Jurkat, Clone E6-1 (cell line): ENCODE data around the gene TPSD1.

Experiments used
- DNase-seq: peaks from one replicate; pipeline ENCODE4 v3.0.0-alpha.2; 2011; ENCODE audit warnings: low read depth, low spot score
- H3K4me3 ChIP-seq: 2 replicates; pipeline ENCODE4 v1.5.1; 2011; ENCODE audit warnings: mild to moderate bottlenecking, low read length, control low read depth, moderate library complexity

TPSD1 gene

GRCh38 chr16:1275791-1276579, 20.1 kb downstream of the TPSD1 start:
- no peak for DNase-seq
- no peak overlapping the region for H3K4me3 ChIP-seq

DNA sequence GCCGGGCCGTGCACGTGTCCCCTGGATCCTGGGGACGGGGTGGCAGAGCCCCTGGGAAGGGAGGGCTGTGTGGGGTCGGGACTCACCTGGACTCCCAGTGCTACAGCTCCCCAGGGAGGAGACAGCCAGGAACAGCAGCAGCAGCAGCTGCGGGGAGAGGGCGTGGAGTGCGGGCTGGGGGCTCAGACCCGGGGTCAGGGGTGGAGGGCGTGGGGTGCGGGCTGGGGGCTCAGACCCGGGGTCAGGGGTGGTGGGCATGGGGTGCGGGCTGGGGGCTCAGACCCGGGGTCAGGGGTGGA, 20.7 kb downstream of the TPSD1 start:
- DNase-seq: no peak
- H3K4me3 ChIP-seq: no peak overlapping the region

- no peak for DNase-seq
- H3K4me3 ChIP-seq: no peak overlapping the region
These were observed 21.3 kb downstream of the TPSD1 start for GRCh38 chr16:1277151-1277598.

GRCh38 chr16:1277617-1278282, 21.9 kb downstream of the TPSD1 start:
- no peak for DNase-seq
- no peak overlapping the region for H3K4me3 ChIP-seq

DNA sequence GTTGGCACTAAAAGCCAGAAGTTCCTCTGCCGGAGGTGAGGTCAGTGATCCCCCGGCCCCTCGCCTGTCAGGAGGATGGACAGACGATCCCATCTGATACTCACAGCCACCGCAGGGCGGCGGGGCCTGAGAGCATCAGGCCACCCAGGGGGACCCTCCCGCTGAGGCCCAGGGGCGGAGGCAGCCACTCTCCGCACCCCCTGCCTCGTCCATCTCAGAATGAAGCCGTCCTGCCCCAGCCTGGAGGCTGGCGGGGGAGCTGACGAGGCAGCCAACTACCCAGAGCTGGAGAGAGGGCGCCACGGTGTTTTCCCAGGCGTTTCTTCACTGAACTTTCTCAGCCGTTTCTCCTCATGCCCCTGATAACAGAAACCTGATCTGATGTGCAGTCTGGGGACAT, 22.6 kb downstream of the TPSD1 start:
- no peak overlapping the region for H3K4me3 ChIP-seq
- no peak for DNase-seq

- DNase-seq: no peak
- H3K4me3 ChIP-seq: no peak overlapping the region
These were observed 23.4 kb downstream of the TPSD1 start for GRCh38 chr16:1279081-1279944.

DNA sequence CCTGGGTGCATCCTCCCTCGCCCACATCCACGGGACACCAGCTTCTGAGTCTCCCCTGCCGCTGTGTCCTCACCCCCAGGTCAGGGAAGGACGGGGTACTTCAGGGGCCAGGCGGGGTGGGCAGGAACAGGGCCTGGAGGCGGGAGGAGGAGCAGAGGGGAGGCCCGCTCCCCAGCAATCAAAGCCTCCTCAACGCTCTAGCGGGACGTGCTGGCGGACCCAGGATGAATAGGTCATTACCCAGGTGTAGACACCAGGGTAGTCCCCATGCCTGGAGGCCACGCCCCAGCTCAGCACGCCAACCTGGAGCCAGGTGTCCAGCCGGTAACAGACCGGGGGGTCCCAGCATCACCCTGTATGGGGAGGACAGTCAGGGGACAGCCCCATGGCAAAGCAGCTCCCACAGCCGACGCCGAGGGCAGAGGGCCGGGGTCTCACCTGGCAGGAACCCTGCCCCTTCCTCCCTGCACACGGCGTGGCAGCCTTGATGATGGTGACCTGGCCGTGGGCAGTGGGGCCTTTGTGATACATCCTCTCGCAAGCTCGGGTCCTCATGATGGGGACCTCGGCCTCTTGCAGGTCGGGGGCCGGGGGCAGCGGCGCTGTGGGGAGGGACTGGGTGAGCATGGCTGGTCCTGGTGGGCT, 24.2 kb downstream of the TPSD1 start:
- no peak for DNase-seq
- no peak overlapping the region for H3K4me3 ChIP-seq

- no peak for DNase-seq
- no peak overlapping the region for H3K4me3 ChIP-seq
These were observed 24.9 kb downstream of the TPSD1 start for GRCh38 chr16:1280783-1281182.

DNA sequence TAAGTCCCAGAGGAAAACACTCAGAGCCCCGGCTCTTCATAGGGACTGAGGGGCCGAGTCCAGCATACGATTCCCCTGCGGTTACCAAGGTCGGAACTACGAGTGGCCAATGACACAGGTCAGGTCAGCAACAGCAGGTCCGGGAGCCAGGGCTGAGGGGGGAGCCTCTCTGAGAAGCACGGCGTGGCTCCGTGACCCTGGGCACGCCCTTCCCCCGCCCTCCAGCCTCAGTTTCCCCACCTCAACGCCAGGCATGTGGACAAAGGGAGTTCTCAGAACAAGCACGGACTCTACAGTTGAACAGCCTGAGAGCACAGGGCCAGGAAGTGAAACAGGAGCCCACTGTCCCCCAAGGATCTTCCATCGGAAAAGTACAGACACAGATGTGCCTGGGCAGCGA, 25.6 kb downstream of the TPSD1 start:
- H3K4me3 ChIP-seq: no peak overlapping the region
- no peak for DNase-seq

GRCh38 chr16:1282324-1282973, 26.6 kb downstream of the TPSD1 start:
- H3K4me3 ChIP-seq: no peak overlapping the region
- no peak for DNase-seq

- DNase-seq: no peak
These were observed 27.4 kb downstream of the TPSD1 start for GRCh38 chr16:1283296-1283695.

GRCh38 chr16:1283996-1284616, 28.2 kb downstream of the TPSD1 start:
- no peak overlapping the region for H3K4me3 ChIP-seq

More at GRCh38 chr16:1283296-1283695, 27.4 kb downstream of the TPSD1 start:
- H3K4me3 ChIP-seq: no peak overlapping the region

DNA sequence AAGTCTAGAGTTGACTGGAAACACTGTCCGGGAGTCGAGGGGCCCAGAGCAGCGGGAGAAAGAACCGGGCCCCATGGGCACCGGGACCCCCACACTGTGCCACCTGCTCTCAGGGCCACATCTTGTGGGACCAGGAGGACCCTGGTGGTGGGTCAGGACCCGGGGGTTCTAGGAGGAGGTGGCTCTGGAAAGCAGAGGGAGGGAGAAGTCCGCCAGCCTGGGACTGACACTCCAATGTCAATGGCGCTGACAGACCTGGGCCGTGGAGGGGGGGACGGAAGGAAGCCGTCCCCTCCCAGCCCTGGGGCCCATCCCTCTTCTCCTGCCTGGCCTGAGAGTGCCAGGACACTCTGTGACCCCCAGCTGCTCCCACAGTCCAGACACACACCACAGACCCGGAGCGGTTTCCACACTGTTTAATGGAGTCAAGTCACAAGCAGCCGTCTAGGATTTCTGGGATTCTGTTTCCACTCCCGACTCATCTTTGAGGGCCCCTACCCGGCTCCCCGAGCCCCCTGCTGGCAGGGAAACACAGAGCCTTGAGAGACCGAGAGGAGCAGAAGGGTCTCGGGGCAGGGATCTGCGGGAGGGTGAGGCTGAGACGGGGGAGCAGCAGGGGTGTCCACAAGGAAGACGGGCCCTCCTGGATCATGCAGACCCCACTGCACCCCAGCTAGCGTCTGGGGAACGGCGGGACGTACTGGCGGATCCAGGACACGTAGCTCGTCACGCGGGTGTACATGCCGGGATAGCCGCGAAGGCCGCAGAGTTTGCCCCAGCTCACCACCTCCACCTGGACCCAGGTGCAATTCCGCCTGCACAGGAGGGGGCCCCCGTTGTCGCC, 30.0 kb downstream of the TPSD1 start:
- H3K4me3 ChIP-seq: no peak overlapping the region
- no peak for DNase-seq

More at GRCh38 chr16:1283996-1284616, 28.2 kb downstream of the TPSD1 start:
- no peak for DNase-seq

- DNase-seq: no peak
These were observed 30.7 kb downstream of the TPSD1 start for GRCh38 chr16:1286513-1287094.

DNA sequence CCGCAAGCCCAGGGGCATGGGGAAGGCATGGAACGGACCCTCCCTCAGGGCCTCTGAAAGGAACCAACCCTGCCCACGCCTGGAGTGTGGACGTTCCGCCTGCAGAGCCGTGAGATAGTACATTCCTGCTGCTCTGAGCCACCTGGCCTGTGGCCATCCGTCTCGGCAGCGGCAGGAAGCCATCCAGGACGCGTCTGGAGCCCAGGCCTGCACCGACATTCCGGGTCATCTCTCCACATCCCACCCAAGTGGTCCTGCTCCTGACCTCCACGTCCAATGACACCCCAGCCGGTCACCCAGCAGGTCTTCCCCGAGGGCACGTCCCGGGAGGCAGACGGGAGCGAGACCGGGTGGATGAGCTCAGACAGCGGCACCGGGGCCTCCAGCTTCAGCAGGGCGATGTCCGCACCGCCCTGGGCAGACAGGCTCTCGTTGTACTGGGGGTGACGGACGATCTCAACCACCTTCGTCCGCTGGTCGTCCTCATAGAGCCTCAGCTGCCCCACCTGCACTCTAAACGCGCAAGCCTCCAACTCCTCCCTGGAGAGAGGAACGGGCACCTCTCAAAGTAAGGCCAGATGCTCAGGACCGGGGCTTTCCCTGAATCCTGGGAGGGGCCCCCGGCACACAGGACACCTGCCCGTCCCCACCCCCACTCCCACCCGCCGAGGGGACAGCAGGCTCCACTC, 32.3 kb downstream of the TPSD1 start:
- no peak overlapping the region for H3K4me3 ChIP-seq
- no peak for DNase-seq

More at GRCh38 chr16:1286513-1287094, 30.7 kb downstream of the TPSD1 start:
- no peak overlapping the region for H3K4me3 ChIP-seq

DNA sequence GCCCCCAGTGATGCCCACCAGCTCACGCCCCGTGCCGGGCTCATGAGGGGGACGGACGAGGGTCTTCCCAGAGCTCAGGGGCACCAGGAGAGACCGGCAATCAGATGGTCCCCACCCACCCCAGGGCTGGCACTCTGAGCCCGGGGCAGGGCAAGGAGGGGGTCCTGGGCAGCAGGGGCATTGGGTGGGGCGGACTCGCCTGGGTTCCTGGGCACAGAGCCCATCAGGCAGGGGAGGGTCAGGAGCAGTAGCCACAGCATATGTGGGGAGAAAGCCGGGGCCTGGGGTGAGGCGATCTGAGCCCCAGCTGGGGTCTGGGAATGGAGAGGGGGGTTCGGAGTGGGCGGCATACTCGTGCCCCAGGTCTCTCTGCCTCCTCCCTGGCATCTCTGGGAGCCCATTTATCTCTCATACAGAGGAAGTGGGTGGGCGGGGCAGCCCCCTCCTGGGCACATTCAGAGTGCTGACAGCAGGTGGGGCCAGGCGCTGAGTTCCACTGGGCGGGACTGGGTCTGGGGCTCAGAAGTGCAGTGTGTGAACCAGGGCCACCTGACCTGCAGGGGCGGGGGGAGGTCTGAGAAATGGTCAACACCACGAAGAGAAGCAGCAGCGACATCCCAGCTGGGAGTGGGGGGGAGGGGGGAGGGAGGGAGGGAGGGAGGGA, 33.1 kb downstream of the TPSD1 start:
- no peak overlapping the region for H3K4me3 ChIP-seq
- DNase-seq: no peak
